ENCODE data around the gene PERP.

GRCh38 chr6:138099832-138100231 lies 7.4 kb downstream of the PERP start:
- TF ChIP-seq ZNF274 (IDR thresholded peaks at IDR 0.05; ENCODE audit: low read depth, low read length) = no peak
- TF ChIP-seq YY1 (IDR thresholded peaks at IDR 0.05; ENCODE audit: insufficient read depth, insufficient read length) = no peak
- no peak for TF ChIP-seq SUZ12 (IDR thresholded peaks at IDR 0.05; ENCODE audit: extremely low read depth, insufficient read depth, insufficient read length)

Measured in NT2/D1 (cell line).